Liver (tissue), 9 donors: ENCODE measurements around the gene MAP1LC3B. TPM values are rescaled to one million over a fixed set of nuclear protein-coding genes. Genes with fewer than 3 reads are reported as not detected.

Experiments used
- DNase-seq: peaks from one replicate; pipeline ENCODE4 v3.0.0-alpha.2; 2017; ENCODE audit warnings: low spot score
- H3K27ac ChIP-seq, 2 donors: one replicate each; pipeline ENCODE4 v1.7.0; 2013; ENCODE audit warnings: inconsistent platforms in 2 of 2, low read length in 2 of 2, control low read depth in 1 of 2, low read depth in 1 of 2, mild to moderate bottlenecking in 1 of 2
- H3K27me3 ChIP-seq, 4 donors: one replicate each; pipeline versions ENCODE4 v1.6.1 to v1.7.0; 2013; ENCODE audit warnings: low read length in 3 of 4, inconsistent platforms in 1 of 4, mild to moderate bottlenecking in 1 of 4, moderate library complexity in 1 of 4; ENCODE audit not compliant: control insufficient read depth in 4 of 4, insufficient read depth in 4 of 4
- H3K36me3 ChIP-seq, 4 donors: one replicate each; pipeline versions ENCODE4 v1.6.1 to v1.7.0; 2013; ENCODE audit warnings: low read length in 3 of 4, mild to moderate bottlenecking in 3 of 4, low read depth in 1 of 4, moderate library complexity in 1 of 4; ENCODE audit not compliant: control insufficient read depth in 4 of 4, insufficient read depth in 3 of 4
- H3K4me1 ChIP-seq, 4 donors: one replicate each; pipeline versions ENCODE4 v1.6.1 to v1.7.0; 2013; ENCODE audit warnings: low read length in 3 of 4, mild to moderate bottlenecking in 3 of 4, moderate library complexity in 1 of 4; ENCODE audit not compliant: control insufficient read depth in 4 of 4, insufficient read depth in 4 of 4
- H3K4me3 ChIP-seq, 3 donors: one replicate each; pipeline versions ENCODE4 v1.6.1 to v1.7.0; 2013; ENCODE audit warnings: low read length in 3 of 3, control low read depth in 1 of 3, low read depth in 1 of 3, mild to moderate bottlenecking in 1 of 3
- H3K9ac ChIP-seq, 2 donors: one replicate each; pipeline ENCODE4 v1.7.0; 2013; ENCODE audit warnings: low read length in 2 of 2, mild to moderate bottlenecking in 2 of 2, moderate library complexity in 2 of 2, control low read depth in 1 of 2, low read depth in 1 of 2
- H3K9me3 ChIP-seq, 4 donors: one replicate each; pipeline versions ENCODE4 v1.6.1 to v1.7.0; 2013; ENCODE audit warnings: low read length in 3 of 4; ENCODE audit not compliant: control insufficient read depth in 4 of 4
- ATF3 ChIP-seq: IDR thresholded peaks from 2 replicates; pipeline ENCODE4 v1.6.1; 2016; ENCODE audit warnings: antibody characterized with exemption
- CTCF ChIP-seq: fragments of 150-350 bp; IDR thresholded peaks from 2 replicates; pipeline ENCODE4 v1.5.1; 2017; ENCODE audit warnings: improper control_type of control experiment, low read depth, low read length; ENCODE audit not compliant: missing input control
- EGR1 ChIP-seq, 2 donors: IDR thresholded peaks; 2 replicates each; pipeline ENCODE4 v1.6.1; 2016 to 2018; ENCODE audit warnings: antibody characterized with exemption in 2 of 2, low read depth in 2 of 2
- FOXA1 ChIP-seq: IDR thresholded peaks from 2 replicates; pipeline ENCODE4 v1.6.1; 2016; ENCODE audit warnings: antibody characterized with exemption
- FOXA2 ChIP-seq: IDR thresholded peaks from 2 replicates; pipeline ENCODE4 v1.6.1; 2016; ENCODE audit warnings: antibody characterized with exemption
- GABPA ChIP-seq, 2 donors: IDR thresholded peaks in 1 of 2; conservative IDR thresholded peaks in 1 of 2; 2 replicates each; pipeline ENCODE4 v1.6.1; 2016; ENCODE audit warnings: antibody characterized with exemption in 2 of 2, mild to moderate bottlenecking in 1 of 2, moderate library complexity in 1 of 2
- HNF4G ChIP-seq: IDR thresholded peaks from 2 replicates; pipeline ENCODE4 v1.6.1; 2016; ENCODE audit warnings: antibody characterized with exemption
- JUND ChIP-seq, 2 donors: IDR thresholded peaks; 2 replicates each; pipeline ENCODE4 v1.6.1; 2016; ENCODE audit warnings: antibody characterized with exemption in 2 of 2
- MAX ChIP-seq: IDR thresholded peaks from 2 replicates; pipeline ENCODE4 v1.6.1; 2016; ENCODE audit warnings: antibody characterized with exemption
- NR2F2 ChIP-seq: IDR thresholded peaks from 2 replicates; pipeline ENCODE4 v1.6.1; 2016; ENCODE audit warnings: antibody characterized with exemption
- RAD21 ChIP-seq, 2 donors: IDR thresholded peaks; 2 replicates each; pipeline ENCODE4 v1.6.1; 2016; ENCODE audit warnings: antibody characterized with exemption in 2 of 2, mild to moderate bottlenecking in 2 of 2
- REST ChIP-seq: IDR thresholded peaks from 2 replicates; pipeline ENCODE4 v1.6.1; 2016; ENCODE audit warnings: antibody characterized with exemption, mild to moderate bottlenecking
- SP1 ChIP-seq: IDR thresholded peaks from 2 replicates; pipeline ENCODE4 v1.6.1; 2018; ENCODE audit warnings: antibody characterized with exemption, mild to moderate bottlenecking
- TAF1 ChIP-seq: conservative IDR thresholded peaks from 2 replicates; pipeline ENCODE4 v1.6.1; 2016; ENCODE audit warnings: antibody characterized with exemption, mild to moderate bottlenecking
- WGBS: extraction: QIAGEN DNeasy Blood & Tissue Kit; methylation state at CpG from one replicate; pipeline ENCODE4 v1.1.7; 2013; 5-methylcytosine and 5-hydroxymethylcytosine counted together
- polyA plus RNA-seq, 2 donors: library from polyadenylated mRNA; stranded (reverse) in 1 of 2; unstranded in 1 of 2; fragments of 200-250 nt in 1 of 2; fragments of >200 nt in 1 of 2; fragmentation: Nextera tagmentation in 1 of 2; extraction: Ambion mirVana in 1 of 2; gene quantifications; one replicate each; pipeline versions ENCODE4 v1.2.1 to v1.2.3, GENCODE V29; 2013 to 2015
- total RNA-seq, 2 donors: library from RNA; depleted of rRNA; stranded (reverse); fragments of >200 nt; gene quantifications; one replicate each; pipeline ENCODE4 v1.2.3, GENCODE V29; 2014
- donor health status: healthy.
- donor health status: healthy.
- donor health status: healthy.
- donor health status: healthy.
- donor health status: healthy.

The MAP1LC3B gene
- total and polyA plus RNA-seq, 4 donors: 10.3 to 36.3 (median 15.7) TPM

GRCh38 chr16:87425941-87426340, 33.8 kb downstream of the MAP1LC3B start:
- Histone ChIP-seq H3K9ac (no peak overlapping the region), H3K4me1 (no peaks in the 10 kb centered on the region), H3K9me3 (no peaks in the 10 kb centered on the region), H3K27me3 (no peaks in the 10 kb centered on the region), H3K27ac (no peak overlapping the region), H3K4me3 (no peak overlapping the region), H3K36me3 (peaks cover 2 to 48% (median 21%) of the 10 kb centered on the region in 4 donors)
- DNase-seq: no peak
- WGBS: 94% methylated on average over 12 of the region's 12 CpGs
- no peak for TF ChIP-seq MAX
- no peak for TF ChIP-seq NR2F2
- TF ChIP-seq FOXA1: no peak
- TF ChIP-seq HNF4G: no peak
- TF ChIP-seq JUND (IDR thresholded peaks at IDR 0.05): no peak
- no peak for TF ChIP-seq SP1
- TF ChIP-seq TAF1: no peak
- TF ChIP-seq REST: no peak
- TF ChIP-seq CTCF: no peak
- no peak for TF ChIP-seq FOXA2
- TF ChIP-seq EGR1 (IDR thresholded peaks at IDR 0.05; ENCODE audit: low read depth in 2 of 2): no peak
- no peak for TF ChIP-seq RAD21 (IDR thresholded peaks at IDR 0.05)

- Histone ChIP-seq H3K27me3 (no peaks in the 10 kb centered on the region), H3K4me1 (no peaks in the 10 kb centered on the region), H3K9me3 (no peaks in the 10 kb centered on the region), H3K4me3 (no peak overlapping the region), H3K9ac (no peak overlapping the region), H3K27ac (no peak overlapping the region), H3K36me3 (peaks cover 2 to 45% (median 22%) of the 10 kb centered on the region in 4 donors)
- DNase-seq: no peak
- 87% methylated on average over 18 of the region's 18 CpGs for WGBS
- TF ChIP-seq RAD21 (IDR thresholded peaks at IDR 0.05) (no peak), SP1 (no peak), NR2F2 (no peak), FOXA2 (no peak), ATF3 (no peak), GABPA (IDR thresholded peaks at IDR 0.05 in 1 of 2, conservative IDR thresholded peaks at IDR 0.05 in 1 of 2) (no peak)
Measured at GRCh38 chr16:87426423-87427215, 34.5 kb downstream of the MAP1LC3B start.
